HS-5 (cell line): Measurements from ENCODE around the gene ARL11.

Experiments
- DNase-seq: peaks from one replicate; pipeline ENCODE4 v3.0.0-alpha.2; 2012; ENCODE audit warnings: low read depth

The ARL11 gene

DNA sequence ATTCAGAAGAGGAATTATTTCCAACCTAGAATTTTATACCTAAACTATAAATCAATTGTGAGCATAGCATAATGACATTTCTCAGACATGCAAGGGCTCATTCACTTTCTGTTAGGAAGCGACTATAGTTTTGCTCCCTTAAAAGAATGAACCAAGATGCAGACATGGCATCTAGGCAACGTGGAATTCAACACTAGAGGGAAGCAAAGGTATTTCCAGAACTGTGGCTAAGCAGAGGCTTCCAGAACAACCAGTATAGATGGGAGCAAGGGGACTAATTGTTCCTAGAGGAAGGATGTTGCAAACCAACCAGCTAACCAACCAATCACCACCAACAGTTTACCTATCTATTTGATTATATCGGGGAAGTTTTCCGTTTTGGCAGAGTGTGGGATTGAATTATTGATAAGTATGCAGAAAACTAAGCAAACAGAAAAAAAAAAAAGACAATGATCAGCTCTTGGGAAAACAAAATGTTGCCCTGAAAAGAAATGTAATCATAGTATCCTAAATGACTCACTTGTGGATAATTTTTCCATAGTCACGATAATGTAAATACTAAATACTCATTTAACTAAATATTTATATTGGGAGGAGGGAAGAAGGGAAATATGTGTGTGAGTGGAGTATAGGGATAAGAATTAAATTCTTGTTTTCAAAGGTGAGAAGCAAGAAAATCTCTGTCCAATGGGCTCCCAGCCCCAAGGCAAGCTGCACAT lies 21.1 kb downstream of the ARL11 start:
- DNase-seq: no peak

DNA sequence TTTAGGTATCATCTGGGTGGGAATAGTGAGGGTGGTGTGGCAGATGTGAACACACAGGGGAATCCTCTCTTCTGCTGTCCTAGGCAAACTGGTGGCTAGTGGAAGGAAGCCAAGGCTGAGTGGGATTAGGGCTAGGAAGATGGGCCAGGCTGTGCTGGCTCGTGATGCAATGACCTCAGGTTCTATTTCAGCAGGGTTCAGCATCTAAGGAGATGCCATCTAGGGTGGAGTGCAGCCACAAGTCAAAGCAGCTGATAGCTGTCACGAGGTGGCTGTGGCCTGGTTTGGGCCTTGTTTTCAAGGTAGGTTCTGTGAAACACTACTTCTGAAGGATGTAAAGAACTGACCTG lies 21.6 kb downstream of the ARL11 start:
- DNase-seq: no peak

DNA sequence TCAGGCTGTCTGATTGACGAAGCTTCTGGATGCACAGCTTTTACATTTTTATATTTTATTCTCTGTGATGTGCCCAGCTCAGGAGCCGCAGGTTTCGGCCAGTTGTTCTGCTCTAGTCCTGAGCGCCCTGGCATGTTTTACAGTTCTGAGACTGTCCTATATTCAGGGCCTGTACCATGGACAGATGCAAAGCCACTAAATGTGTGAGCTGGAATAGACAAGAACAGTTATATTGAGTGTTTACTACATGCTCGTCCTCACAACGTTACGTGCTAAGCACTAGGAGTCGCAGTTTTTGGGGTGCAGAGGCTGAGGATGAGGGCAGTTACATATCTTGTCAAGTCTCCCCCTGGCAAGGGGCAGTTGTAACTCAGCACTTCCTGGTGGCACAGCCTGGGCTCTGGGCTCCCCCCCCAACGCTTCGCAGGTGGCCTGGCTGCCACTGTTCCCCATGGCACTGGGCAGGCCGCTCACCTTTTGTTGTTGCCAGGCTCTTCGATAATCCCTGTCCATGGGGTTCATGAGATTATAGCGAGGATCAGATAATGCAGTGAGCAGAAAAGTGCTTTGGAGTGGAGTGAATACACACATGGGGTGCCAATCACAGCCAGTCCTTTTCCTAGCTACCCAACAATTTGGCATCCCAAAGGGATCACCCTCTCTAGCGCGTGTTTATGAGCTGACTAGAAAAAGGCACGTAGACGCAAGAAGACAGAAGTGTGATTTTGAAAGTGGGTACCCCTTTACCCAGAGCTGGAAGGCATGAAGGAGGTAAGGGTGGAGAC lies 23.5 kb downstream of the ARL11 start:
- DNase-seq: no peak

DNA sequence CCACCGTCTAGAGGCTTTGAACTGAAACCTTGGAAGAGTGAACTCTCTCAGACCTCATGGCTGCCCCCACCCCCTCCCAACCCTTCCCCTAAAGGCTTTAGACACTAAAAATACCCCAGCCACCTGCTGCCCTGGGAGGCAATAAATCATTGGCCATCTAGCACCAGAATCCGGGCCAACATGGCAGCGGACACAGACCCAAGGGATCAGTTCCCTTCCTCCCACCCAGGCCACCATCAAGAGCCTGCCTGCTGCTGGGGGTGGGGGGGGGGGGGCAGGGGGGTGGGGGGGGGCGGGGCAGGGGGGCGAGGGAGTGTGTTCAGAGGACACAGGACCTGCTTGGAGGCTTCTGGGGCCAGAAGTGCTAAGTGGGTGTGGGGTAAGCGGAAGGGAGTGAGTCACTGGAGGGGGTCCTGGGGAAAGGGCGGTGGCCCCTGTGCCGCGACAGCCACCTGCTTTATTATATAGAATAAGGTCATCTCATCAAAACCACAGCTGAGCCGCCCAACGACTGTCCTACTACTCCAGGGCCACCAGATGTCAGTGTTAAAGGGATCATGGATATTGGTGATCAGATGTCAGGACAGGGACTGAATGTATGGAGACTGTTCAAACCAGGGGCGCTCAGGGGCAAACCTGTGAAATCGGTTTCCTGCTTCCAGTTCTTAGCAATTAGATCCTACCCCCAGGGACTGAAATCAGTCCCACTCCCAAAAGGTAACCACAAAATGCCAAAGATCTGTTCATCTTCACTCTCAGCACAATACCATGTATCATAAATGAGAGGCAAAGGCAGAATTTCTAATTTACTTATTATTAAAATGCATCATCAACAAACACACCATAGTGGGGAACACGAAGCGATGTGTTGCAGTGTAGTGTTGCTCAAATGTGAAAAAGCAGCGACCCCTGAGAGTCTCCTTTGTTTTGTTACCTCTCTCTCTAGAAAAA lies 24.3 kb downstream of the ARL11 start:
- no peak for DNase-seq

DNA sequence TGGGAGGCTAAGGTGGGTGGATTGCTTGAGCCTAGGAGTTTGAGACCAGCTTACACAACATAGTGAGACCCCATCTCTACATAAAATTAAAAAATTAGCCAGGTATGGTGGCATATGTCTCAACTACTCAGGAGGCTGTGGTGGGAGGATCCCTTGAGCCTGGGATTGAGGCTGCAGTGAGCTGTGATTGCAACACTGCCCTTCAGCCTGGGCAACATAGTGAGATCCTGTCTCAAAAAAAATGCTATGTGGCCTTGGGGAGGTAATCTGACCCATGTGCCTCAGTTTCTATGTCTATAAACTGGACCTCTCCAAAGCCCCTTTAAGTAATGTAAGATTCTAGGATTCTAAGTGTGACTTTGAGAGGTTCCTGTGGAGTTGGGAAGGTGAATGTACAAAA lies 25.2 kb downstream of the ARL11 start:
- DNase-seq: no peak

DNA sequence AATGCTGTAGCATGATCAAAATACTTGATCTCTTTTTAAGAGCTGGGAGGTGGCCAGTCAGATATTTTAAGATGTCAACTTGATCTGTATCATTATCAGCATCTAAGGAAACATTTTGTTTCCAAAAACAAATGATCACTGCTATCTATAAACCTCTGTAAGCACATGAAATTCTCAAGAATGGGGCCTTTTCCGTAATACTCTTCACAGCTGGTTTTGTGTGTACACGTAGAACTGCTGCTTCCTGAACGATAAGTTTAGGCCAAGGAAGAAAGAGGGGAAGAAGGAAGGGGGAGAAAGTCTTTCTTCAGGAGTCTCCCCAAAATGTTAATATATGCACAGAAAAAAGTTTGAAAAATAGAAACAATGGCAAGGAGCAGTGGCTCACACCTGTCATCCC lies 25.7 kb downstream of the ARL11 start:
- no peak for DNase-seq

DNA sequence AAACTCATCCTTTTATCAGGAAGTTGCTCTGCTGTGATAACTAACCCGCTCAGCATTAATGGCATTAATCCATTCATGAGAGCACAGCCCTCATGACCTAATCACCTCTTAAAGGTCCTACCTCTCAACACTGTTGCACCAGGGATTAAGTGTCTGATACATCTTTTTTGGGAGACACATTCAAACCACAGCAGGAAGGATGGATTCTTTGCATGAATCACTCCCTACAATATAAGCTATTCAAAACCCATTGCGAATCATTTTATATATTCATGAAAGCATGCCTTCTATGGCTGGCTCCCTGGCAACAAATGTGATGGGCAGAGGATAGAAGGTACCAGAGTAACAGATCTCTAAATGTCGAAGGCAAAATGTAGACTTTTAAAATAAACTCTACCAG lies 27.6 kb downstream of the ARL11 start:
- no peak for DNase-seq

DNA sequence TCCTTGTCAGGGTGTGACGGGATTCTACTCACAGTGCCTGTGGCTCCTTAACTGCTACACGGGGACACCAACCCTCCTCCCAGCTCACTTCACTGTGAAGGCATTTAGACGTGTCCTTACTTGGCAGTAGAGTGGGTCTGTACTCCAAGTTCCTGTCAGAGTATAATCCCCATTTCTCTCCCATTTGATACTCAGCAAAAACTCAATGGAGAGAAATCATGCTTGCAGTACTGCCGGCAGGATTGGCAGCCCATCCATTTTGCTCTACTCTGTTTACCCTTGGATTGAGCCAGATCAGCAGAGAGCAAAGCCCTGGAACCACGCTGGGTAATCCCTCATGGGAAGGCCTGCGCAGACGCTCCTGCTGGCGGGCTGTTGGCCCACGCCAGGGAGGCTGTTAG lies 28.9 kb downstream of the ARL11 start:
- no peak for DNase-seq

DNA sequence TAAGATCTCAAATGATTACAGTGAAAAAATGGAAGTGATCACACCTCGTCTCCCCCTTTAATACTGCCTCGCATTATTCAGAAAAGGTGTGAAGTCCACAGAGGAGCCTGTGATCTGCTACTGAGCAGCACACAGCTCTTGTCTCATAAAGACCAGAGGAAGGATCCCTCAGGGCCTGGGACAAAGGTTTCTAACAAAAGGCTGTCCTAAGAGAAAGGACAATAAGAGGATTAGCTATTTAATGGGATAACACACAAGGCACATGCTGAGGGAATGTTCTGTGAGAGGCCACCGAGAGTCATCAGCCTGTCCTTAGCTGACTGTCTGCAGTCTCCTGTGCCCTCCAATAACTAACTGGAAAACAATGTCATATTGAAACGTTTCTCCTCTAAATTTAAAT lies 36.3 kb downstream of the ARL11 start:
- no peak for DNase-seq

DNA sequence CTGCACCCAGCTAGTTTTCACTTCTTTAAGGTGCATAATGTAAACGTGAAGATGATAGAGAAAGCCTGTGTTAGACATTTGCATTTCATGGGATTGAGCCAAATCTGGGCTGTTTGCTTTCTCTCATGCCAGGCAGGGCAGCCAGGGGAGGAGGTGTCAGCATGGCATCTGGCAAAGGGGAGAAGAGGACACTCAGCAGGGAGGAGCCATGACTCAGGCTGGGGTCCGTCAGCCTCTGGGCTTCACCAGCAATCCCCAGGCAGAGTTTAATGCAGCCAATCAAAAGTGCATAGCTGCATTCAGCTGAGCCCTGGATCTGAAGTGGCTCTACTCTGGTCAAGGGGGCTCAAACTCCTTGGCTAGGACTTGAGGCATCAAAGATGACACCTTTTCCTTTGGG lies 39.5 kb downstream of the ARL11 start:
- no peak for DNase-seq

DNA sequence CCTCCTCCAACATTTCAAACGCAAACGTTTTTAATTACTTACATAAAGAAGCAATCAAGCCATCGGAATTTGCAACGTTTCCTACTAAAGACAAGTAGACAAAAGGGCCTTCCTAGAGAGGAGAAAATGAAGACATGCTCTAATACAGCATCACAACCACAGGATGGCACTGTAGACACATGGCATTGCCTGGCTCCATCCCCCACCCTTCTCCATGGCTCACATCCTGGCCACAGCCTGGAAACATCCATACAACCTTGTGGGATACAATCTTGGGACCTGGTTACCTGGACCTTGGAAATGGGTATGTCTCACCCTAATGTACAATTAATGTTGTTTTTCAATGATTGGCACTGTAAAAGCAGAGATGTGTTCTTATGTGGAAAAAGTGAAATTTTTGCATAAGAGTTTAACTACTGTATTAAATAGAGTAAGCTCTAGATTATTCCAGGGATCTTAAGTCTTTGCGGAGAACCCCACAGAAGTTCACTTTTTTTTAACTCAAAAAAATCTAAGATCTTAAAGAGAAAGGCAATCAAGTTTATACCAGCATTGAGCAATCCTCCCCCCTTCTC lies 41.5 kb downstream of the ARL11 start:
- DNase-seq: no peak

DNA sequence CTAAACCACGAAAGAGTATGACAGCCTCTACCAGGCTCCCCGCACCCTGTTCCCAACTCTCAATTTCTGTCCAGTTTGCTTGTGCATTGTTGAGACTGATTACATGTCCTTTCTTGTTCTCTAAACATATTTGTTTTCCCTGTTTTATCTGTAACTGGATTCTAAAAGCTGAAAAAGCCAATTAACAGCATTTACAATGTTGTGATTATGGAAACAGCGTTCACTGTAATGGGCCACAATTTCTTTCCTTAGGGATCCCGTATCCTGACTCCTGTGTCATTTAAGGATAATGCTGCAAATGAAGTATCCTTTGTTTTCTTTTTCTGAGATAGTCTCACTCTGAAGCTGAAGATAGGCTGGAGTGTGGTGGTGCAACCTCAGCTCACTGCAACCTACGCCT lies 42.5 kb downstream of the ARL11 start:
- no peak for DNase-seq

DNA sequence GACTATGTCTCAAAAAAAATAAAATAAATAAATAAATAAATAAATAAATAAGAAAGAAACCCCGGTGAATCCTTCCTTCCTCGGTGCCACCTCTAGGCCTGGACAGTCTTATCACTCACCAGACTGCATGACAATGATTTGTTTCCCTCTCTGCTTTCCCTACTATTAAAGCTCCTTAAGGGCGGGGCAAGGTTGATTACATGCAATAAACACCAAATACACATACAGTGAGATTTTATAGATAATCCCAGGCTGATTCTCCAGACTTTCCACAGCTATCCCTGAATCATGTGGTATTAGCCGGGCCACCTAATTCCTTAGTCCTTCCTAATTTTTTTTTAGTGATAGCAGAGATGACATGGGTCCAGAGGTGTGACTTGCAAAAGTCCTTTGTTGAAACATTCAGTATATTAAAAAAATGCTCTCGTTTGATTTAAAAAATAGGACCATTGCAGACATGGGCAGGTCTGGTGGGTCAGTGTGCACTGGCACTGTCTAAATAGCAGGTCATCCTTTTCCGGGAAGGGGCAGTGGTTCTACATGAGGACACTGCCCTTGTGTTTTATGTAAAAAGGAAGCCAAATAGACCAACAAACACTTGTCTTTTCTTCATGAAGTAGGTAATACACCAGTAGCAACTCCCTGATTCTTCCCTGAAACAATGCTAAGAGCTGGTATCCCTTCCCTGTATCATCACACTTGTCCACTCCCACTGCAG lies 48.4 kb downstream of the ARL11 start:
- no peak for DNase-seq

DNA sequence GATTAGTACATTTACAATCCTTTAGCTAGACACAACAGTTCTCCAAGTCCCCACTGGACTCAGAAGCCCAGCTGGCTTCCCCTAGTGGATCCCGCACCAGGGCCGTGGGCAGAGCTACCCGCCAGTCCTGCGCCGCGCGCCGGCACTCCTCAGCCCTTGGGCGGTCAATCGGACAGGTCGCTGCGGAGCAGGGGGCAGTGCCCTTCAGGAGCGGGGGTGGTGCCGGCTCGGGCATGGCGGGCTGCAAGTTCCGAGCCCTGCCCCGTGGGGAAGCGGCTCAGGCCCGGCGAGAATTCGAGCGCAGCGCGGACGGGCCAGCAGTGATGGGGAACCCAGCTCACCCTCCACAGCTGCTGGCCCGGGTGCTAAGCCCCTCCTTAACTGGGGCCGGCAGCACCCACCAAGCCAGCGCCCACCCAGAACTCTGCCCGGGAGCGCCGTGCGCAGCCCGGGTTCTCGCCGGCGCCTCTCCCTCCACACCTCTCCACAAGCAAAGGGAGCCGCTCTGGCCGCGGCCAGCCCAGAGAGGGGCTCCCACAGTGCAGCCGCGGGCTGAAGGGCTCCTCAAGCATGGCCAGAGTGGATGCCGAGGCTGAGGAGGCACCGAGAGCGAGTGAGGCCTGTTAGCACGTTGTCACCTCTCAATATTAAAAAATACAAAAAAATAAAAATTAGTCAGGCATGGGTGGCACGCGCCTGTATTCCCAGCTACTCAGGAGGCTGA lies 50.0 kb downstream of the ARL11 start:
- DNase-seq: no peak

DNA sequence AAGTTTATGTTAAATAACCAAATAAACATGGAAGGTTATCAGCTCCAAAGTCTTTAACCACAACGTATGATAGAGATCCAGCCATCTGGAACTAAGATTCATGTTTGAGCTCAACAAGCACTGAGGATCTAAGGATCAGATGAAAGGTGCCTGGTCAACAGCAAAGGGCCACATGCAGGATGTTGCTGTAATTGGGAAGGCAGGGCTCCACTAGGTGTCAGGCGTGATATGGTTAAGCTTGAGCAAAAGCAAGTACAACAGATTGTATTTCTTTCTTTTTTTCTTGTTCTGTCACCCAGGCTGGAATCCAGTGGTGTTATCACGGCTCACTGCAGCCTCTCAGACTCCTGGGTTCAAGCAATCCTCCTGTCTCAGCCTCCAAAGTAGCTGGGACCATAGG lies 50.9 kb downstream of the ARL11 start:
- DNase-seq: no peak

DNA sequence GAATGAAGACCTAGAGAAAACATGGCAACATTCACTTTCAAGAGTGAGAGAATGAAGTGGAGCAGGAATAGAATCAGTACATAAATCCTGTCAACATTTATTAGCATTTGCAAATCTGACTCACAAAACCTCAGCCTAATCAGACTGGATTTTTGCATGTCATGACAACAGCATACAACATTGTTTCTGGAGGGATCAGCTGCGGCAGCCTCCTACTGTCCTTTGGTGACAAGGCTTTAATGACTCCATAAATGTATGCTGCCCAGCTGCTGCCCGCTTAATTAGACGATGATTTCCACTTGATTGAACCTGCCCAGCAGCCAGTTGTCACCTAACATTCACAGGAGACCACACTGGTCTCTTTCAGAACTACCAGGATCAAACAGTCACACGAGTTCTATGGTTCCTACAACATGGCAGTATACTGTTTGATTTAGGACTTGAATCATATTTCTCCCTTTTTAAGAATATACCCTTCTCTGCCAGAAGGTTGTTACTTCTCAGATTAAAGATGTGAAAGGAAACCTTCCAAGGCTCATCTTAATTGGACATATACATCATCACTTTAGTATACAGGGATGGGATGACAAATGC lies 53.6 kb downstream of the ARL11 start:
- no peak for DNase-seq
